Measurements from ENCODE around the gene NOTUM.

The NOTUM gene
- 0.05 to 0.22 reads per million in 2 donors for total RNA-seq

DNA sequence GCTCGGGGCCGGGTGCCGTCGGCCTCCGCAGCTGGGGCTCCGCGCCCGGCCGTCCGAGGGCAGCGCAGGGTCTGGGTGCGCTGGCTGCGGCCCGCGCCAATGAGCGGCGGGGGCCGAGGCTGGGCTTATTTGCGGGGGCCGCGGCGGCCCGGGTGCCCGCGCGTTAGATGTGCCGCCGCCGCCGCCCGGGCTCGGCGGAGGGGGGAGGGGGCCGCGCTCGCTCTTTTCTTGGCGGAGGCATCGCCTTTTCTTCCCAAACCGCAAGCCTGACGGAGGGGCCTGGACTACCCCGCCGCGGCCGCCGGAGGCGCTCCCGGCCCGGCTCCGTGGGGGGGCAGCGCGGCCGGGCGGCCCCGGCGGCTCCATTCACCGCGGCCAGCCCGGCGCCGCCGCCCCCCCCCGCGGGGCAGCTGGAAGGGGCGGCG is at the start of gene NOTUM:
NOTUM (minus strand) TSS at position 101 of the 425 bp plus-strand sequence. CDS start 278 bp downstream, outside the sequence.
- DNase-seq, result no peak

DNA sequence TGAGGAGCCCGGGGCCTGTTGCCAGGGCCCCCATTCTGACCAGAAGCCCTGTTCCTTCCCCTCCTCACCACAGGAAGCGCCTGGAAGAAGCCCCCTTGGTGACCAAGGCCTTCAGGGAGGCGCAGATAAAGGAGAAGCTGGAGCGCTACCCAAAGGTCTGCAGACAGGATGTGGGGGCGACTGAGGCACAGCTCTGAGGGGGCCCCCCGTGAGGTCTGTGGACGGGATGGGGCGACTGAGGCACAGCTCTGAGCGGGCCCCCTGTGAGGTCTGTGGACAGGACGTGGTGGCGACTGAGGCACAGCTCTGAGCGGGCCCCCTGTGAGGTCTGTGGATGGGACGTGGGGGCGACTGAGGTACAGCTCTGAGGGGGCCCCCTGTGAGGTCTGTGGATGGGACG is 48.4 kb upstream of the NOTUM start:
- DNase-seq, result no peak

DNA sequence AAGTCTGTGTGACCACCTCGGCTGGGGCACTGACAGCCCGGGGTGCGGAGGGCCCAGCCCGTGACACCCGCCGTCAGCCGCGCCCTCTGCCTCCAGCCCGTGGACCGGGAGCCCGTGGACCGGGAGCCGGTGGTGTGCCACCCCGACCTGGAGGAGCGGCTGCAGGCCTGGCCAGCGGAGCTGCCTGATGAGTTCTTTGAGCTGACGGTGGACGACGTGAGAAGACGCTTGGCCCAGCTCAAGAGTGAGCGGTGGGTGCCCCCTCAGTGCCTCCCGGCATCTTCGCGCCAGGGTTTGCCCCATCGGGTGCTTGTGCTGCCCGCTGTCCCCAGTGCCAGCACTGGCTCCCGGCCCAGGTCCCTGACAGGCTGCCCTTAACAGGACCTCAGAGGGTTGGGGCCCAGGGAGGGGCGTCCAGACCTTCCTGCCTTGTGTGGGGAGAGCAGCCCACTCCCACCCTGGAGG is 48.0 kb upstream of the NOTUM start:
- DNase-seq, result no peak

DNA sequence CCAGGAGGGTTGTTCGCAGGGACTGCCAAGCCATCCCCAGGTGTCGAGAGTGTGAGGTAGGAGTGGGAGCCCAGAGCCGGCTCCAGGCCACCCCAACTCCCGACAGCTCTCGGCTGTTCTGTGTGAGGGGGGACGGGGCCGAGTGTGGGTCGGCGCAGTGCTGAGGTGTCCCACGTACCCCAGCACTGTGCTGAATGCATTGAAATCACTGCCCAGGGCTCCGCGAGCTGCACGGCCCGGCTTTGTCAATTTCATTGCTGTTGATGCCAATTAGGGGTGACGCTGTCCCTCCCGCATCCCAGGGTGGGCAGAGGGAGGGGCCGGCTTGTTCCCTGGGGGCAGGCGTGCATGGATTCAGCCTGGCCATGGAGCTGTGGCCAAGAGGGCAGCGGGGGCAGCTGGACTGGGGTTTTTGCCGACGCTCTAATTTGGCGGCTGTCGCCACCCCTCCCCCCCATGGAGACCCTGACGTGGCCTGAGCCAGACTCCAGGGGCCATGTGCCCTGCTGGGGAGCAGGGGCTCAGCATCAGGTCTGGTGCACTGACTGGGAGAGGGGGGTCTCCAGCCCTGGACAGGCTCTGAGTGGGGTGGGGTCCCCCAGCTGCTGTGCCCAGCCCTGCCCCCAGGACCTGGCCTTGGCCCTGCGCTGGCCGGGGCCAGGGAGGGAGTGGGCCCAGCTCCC is 47.4 kb upstream of the NOTUM start:
- no peak for DNase-seq

DNA sequence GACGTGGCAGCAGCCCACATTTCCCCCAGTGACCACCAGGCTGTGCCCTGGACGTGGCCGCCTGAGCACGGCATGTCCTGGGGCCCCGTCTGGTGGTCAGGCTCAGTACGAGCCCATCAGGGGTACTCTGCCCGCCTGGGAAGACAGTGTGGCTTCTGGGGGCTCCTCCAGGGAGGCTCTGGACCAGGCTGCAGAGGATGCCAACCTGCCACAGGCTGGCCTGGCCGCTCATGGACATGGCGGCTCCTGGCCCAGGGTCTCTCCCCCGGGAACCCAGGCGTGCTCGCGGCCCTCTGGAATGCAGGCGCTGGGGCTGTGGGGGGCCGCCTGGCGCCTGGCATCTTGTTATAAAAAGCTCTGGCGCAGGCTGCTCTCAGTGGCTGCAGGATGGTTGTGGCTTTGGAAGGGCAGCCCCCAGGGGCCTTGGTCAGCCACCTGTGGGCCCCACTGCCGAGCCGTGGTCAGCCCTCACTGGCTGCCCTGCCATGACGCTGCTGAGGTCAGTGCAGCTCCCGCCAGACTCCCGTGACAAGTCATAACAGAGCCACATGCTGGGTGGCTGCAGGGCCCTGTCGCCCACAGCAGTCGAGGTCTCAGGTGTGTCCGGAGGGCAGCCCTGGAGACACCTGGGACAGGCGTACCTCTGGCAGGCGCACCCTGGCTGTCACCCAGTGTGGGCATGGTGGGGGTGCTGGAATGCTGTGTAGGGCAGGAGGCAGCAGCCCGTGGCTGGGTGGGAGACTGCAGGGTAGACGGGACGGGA is 46.7 kb upstream of the NOTUM start:
- DNase-seq, result no peak

DNA sequence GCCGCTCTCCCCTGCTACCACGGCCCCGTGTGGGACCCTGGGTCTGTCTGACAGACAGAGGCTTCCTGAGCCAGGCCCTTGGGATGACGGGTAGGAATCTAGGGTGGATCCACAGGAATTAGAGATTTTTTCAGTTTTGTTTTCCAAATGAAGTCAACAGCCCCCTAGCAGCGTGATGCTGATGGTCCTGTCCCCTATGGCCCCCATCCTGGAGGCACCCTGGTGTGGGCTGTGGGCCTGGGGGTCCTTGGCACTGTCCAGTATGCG is 46.2 kb upstream of the NOTUM start:
- DNase-seq, result no peak

DNA sequence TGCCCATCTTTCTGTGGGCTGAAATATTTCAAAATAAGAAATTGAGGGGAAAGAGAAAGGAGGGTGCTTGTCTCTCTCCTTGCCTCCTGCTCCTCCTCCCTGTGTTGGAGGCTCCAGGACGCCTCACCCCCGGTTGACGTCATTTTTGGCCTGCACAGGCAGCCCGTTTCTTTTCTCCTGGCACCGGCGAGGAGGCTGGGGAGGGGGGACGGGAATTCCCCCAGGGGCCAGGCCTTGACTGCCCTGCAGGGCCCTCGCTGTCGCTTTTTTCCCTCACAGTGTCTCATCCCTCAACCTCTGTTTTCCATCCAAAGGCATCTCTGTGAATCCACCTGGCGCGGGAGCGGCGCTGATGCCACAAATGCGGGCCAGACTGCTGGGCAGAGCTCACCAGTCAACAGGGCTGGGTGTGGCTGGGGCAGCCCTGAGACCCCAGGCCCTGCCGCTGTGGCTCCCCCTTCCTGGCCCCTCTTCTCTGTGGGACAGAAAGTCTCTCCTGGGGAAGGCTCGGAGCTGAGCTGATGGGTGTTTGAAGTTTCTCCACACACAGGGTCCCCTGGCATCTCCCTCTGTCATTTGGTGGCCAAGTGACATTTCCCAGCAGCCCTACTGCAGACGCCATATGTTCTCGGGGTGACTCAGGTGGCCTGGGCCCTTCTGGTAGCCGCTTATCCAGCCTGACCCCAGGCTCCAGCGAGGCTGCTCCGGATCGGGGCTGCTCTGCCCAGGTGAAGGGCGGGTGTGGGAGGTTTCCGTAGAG is 45.7 kb upstream of the NOTUM start:
- no peak for DNase-seq

DNA sequence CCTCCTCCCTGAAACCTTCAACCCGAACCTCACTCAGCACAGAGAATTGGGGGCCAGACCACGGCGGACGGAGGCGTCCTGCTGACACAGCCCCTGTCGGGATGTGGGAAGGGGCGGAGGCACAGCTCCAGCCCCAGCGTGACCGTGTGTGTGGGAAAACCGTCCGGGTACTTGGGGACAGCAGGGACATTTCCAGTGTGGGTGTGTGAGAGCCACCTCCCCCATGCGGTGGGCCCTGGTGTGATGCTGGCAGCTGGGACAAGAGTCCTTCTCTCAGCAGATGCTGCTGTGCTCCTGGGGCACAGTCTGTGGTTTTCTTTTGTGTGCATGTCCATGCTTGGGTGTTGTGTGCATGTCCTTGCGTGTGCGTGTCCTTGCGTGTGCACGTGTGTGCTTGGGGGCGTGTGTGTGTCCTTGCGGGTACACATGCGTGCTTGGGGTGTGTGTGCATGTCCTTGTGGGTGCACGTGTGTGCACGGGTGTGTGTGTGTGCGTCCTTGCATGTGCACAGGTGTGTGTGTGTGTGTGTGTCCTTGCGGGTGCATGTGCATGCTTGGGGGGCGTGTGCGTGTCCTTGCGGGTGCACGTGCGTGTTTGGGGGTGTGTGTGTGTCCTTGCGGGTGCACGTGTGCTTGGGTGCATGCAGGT is 44.8 kb upstream of the NOTUM start:
- no peak for DNase-seq

DNA sequence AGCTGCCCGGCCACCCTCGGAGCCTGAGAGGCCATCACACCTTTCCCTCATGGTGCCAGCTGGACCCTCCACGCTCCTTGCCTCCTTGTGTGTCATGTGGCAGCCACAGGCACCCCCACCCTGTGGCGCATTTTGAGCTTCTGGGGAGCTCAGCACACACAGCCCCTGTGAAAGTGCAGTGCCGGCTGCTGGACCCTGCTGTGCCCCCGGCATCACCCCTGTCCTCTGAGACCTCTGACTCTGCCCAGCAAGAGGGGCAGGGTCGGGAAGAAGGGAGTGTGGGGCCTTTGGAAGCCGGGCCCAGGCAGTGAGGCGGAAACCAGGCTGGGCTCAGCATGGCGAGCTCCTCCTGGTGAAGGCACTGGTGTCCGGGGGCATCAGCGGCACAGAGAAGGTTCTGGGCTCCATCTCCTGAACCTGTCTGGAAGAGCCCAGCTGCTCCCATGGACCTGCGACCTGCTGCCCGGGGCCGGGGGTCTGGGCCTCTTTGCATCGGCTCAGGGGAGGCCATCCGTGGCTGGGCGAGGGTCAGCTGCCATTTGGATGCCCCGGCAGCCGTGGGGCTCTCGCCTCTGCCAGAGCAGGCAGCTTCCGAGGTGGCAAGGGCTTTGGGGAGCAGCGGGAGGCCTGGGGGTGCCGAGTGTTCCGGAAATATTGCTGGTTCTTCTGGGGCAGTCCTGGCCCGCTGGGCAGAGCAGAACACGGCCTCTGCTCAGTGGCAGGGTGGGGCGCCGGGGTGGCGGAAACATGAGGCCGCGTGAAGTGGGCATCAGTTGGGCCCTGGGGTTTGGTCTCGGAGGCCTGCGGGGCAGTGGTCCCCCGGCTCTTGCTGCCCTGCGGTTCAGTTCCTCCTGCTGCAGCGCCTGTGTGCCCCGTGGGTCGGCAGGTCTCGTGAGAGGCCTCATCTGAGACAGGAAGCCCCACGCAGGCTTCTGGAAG is 43.8 kb upstream of the NOTUM start:
- no peak for DNase-seq

DNA sequence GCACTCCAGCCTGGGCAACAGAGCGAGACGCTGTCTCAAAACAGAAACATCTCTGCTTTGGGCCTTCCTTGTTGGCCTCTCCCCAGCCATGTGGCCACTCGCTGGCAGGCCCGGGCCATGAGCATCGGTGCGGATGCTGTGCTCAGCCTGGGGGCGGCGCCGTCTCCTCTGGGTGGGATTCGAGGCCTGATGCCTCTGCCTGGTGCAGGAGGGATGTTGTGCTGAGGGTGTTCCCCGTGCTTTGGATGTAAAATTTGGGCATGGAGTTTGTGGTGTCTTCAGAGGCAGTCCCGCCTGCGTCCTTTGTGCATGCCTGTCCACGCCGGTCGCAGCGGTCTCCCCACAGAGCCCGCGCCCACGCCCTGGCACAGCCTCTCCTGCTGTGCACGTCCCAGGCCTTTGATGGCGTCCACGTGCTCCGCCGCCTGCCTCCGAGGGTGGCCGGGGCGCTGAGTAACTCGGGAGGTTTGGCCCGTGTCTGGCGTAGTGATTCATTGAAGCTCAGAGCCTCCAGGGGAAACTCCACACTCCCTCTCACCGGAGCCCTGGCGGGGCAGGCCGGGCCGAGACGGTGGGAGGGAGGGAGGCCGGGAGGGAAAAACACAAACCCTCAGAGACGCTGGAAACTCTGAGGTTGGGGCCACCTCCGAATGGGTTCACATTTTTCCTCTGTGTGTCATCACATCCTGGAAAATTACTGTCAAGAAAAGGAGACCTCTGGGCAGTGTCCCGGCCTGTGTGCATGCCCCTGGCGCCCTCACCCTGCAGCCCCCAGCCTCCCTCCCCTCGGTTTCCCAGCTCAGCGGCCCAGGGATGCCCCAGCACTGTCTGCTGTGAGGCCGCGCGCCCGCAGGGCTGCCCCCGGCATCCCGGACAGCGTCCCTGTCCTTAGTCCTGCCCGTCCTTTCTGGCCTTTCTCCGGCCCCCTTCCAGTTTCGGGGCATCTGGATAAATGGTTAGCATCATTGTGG is 42.7 kb upstream of the NOTUM start:
- DNase-seq, result no peak

DNA sequence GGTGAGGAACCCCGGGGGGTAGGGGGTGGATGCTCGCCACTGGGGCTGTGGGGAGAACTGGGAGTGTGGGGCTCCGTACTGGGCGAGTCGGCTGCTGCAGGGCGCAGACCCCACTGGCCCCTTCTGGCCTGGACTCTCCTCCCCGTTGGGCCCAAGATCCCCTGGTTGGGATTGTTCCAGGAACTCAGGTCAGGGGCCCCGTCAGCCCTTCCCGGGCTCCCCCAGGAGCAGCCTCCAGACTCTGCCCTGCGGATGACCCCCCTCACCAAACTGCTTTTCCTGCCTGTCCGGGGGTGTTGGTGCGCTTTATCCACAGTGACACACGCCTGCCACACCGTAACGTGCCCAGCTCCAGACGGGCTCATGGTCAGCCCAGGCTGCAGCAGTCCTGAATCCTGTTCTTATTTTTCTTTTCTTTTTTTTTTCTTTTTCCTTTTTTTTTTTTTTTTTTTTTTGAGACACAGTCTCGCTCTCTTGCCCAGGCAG is 40.6 kb upstream of the NOTUM start:
- DNase-seq, result no peak

DNA sequence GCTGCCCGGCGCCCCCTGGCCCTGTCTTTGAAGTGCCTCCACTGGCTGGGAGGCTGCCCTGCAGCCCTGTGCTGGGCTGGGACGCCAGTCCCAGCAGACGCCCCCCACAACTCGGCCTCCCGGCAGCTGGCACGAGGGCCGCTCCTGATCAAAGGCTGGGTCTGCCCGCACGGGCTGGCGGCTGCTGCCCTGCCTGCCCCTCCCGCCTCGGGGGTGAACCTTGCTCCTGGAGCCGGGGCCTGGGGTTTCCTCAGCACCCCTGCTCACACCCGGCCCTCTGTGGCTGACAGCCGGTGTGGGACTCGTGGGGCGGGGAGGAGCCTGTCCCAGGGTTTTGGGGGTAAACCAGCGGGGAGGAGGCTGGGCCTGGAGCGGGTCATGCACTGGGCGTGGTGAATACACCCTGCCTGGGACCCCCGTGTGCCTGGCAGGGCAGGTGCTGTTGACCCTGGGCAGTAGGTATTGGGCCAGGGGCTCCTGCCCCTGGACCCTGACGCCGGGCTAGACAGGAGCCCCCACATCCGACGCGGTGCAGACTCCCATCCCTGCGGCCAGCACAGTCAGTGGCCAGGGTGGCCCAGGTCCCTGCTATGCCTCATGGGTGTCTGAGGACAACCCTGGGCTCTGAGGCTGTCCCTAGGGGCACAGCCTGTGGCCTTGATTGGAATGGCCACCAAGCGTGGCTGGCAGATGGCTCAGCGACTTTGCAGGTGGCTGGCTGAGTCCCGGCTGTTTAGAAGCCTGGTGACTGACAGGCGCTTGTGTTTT is 40.0 kb upstream of the NOTUM start:
- DNase-seq, result no peak

DNA sequence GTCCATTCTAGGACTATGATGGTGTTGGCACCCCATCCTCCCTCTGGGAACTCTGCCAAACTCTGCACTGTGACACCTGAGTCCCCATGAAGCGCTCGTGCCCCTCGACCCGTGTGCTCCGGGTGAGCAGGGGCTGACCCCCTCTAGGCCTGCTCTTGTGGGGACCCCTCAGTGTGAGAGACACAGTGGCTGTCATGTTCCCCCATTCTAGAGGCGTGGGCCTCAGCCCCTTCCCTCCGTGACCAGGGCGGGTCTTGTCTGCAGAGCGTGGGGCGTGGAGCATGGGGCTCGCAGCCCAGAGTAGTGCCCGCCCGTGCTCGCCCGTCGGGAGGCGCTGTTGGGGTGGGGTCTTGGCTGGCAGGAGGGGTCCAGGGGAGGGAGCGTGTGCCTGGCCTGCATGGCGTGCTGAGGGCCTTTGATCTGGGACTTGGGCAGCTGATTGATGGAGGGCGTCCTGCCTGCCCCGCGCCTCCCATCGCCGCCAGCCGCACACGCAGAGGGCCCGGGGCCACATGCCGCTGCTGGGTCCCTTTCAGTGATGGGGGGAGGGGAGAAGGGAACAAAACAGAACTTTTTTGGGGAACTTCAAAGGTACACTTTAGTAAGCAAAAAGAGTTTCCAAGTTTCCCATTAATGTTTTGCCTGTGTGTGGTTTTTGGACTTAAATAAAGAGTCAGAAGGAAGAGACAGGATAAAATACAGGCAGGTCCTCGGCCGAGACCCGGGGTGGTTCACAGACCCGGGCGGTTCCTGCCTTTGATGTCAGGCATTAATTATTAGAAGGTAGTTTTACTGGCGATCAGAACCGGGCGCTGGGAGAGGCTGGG is 39.2 kb upstream of the NOTUM start:
- no peak for DNase-seq

DNA sequence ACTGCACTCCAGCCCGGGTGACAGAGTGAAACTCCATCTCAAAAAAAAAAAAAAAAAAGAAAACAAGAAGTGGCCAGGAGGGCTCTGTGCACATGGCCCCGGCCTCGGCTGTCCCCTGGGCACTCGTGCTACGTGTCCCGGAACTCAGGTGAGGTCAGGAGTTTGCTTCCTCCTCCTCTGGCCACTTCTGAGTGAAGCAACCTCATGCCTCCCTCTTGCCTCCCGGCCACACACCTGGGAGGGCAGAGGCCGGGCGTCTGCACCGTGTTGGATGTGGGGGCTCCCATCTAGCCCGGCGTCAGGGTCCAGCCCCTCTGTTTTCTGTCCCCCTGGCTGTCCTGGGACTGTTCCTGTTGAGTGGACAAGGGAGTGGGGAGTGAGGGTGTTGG is 38.6 kb upstream of the NOTUM start:
- DNase-seq, result no peak

DNA sequence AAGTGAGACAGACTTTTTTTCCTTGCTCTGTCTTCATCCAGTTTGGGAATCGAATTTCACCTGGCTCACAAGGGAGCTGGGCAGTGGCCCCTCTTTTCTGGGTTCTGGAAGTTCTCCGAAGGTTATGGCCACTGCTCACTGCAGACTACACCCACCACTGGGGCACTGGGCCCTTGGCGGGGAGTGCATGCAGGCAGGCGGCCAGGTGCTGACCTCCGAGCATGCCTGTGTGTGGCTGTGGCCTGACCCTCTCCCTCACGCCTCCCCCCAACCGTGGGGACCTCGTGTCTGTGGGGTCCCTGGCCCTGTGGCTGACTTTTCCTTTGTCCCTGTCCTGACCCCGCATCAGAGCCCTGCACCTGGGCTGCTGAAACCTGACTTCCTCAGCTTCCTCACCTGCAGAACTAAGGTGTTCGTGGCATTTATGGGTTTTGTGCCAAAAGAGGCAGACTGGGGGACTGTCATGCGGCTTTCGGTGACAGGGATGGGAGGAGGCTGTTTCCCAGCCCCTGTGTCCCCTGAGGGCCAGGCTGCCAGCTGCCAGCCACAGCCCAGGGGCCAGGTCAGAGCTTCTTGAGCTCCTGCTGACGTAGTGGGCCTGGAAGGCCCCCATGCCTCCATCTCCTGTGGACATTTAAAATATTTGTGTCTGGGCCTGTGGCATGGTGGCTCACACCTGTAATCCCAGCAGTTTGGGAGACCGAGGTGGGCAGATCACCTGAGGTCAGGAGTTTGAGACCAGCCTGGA is 37.9 kb upstream of the NOTUM start:
- DNase-seq, result no peak

DNA sequence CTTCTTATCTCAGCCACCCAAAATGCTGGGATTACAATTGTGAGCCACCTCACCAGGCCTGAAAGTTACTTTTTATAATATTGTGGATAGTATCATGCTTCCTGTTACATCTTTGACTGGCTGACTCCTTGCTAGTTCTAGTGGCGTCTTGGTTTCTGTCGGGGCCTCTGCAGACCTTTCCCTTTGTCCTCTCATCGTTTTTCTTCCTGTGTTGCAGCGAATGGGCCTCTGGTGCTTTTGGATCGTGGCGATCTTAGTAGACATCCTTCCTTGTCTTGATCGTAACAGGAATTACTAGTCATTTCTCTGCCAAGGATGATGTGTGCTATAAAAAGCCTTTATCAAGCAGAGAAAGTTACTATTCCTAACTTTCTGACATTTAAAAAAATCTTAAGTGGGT is 37.2 kb upstream of the NOTUM start:
- DNase-seq, result no peak

DNA sequence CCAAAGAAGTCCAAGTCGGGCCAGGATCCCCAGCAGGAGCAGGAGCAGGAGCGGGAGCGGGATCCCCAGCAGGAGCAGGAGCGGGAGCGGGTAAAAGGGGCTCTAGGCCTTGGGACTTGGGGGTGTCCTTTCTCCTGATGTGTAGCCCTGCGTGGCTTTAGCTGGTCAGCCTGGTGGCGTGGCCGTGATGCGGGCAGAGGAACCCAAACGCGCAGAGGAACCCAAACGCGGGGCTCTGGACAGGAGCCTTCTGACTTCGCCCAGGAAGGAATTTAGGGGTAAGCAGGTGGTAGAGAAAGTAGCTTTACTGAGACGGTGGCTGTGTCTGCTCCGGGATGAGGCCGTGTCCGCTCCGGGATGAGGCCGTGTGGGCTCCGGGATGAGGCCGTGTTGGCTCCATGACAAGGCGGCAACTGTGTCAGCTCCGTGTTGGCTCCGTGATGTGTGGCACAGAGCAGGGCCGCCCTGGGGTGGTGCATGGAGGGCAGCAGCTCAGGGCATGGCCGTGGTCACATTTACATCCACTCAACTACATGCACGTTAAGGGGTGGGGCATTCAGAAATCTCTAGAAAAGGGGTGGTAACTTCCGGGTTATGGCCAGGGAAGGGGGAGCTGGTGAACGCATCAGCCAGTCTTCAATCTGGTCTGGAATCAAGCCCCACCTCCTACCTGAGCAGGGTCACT is 35.9 kb upstream of the NOTUM start:
- no peak for DNase-seq
